ENCODE results near the gene GNA12.

DNA sequence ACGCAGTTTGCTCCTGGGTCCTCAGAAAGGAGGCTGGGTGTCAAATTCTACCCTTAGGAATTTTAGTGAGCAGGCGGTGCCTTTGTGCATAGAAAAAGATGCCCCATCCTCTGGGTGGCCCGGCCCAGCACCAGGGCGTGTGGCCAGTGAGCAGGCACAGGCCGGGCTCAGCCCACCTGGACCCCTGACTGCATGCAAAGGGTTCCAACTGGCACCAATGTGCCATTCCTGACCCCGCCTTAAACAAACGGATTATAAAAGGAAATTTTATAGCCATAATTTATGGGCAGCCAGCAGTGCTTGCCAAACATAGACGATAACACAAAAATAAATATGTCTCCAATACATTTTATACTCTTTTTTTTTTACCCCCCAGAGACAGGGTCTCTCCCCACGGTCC lies 40.1 kb upstream of the GNA12 start:
- no peak for TF ChIP-seq CTCF (IDR thresholded peaks at IDR 0.05)
- TF ChIP-seq ZFX (IDR thresholded peaks at IDR 0.05; ENCODE audit: borderline replicate concordance): no peak

Data from 22Rv1 (cell line).